Suprapubic skin (tissue), 4 donors: ENCODE results near the gene SLC30A7.

Source experiments
- CTCF ChIP-seq, 2 donors: fragments of 200-600 bp in 1 of 2; fragments of 450-650 bp in 1 of 2; sonication (generic) in 1 of 2; IDR thresholded peaks; one replicate each; pipeline ENCODE4 v1.5.1; 2016 to 2019; ENCODE audit warnings: antibody characterized with exemption in 2 of 2, mild to moderate bottlenecking in 1 of 2, moderate library complexity in 1 of 2
- POLR2A ChIP-seq, 2 donors: fragments of 450-650 bp; IDR thresholded peaks; one replicate each; pipeline ENCODE4 v1.6.1; 2017; ENCODE audit warnings: antibody characterized with exemption in 2 of 2, mild to moderate bottlenecking in 2 of 2, moderate library complexity in 2 of 2
- POLR2AphosphoS5 ChIP-seq, 3 donors: sonication (generic); formaldehyde crosslinking; IDR thresholded peaks; one replicate each; pipeline ENCODE4 v1.6.1; 2017; ENCODE audit warnings: antibody characterized with exemption in 3 of 3

- TF ChIP-seq POLR2AphosphoS5 (IDR thresholded peaks at IDR 0.05) (no peak), CTCF (IDR thresholded peaks at IDR 0.05) (no peak), POLR2A (IDR thresholded peaks at IDR 0.05) (no peak)
These were observed 35.4 kb upstream of the SLC30A7 start for GRCh38 chr1:100860397-100860991.
